D721Med (cell line): ENCODE results near the gene GALNT18.
A peak's percentile ranks its signal among the peaks of the same experiment; 100 is the strongest.

Source experiments
- DNase-seq: peaks from one replicate; pipeline ENCODE4 v3.0.0; 2011; ENCODE audit warnings: low spot score; ENCODE audit not compliant: insufficient read length
- FAIRE-seq: peaks from 2 replicates; lab custom pipeline; 2011; peaks lifted over from hg19 to GRCh38; lab: Jason Lieb, UNC
- CTCF ChIP-seq: IDR thresholded peaks from 2 replicates; pipeline ENCODE4 v1.5.1; 2012; ENCODE audit warnings: mild to moderate bottlenecking, control low read depth; ENCODE audit not compliant: insufficient read depth; ENCODE audit errors: missing control alignments

The GALNT18 gene

GRCh38 chr11:11243209-11243589 lies 378.6 kb downstream of the GALNT18 start:
- DNase-seq, result no peak
- no peak for TF ChIP-seq CTCF
- no peak for FAIRE-seq

- DNase-seq, result no peak
- FAIRE-seq, result no peak
- no peak for TF ChIP-seq CTCF
Measured at GRCh38 chr11:11241284-11241683, 380.5 kb downstream of the GALNT18 start.

- FAIRE-seq (no peak), DNase-seq (no peak)
- TF ChIP-seq CTCF, result no peak
Measured at GRCh38 chr11:11239959-11240358, 381.8 kb downstream of the GALNT18 start.

GRCh38 chr11:11237070-11237832 lies 384.6 kb downstream of the GALNT18 start:
- FAIRE-seq, result no peak
- no peak for TF ChIP-seq CTCF
- DNase-seq, result no peak

GRCh38 chr11:11236498-11237059 lies 385.2 kb downstream of the GALNT18 start:
- FAIRE-seq (no peak), DNase-seq (no peak)
- no peak for TF ChIP-seq CTCF

- TF ChIP-seq CTCF, result no peak
- FAIRE-seq, result no peak
- no peak for DNase-seq
Measured at GRCh38 chr11:11231763-11232162, 390.0 kb downstream of the GALNT18 start.

- FAIRE-seq (no peak), DNase-seq (no peak)
- peak; percentile 37 for TF ChIP-seq CTCF
Measured at GRCh38 chr11:11230802-11231562, 390.8 kb downstream of the GALNT18 start.
